Inferior parietal cortex (tissue), 1 donor: ENCODE data around the gene DNMBP.
A peak's percentile ranks its signal among the peaks of the same experiment; 100 is the strongest.
"Not testable (repeated sequence)": the region's sequence is repeated elsewhere in the genome, so short reads cannot be mapped to it uniquely, and the experiment has no call there.

Source experiments
- DNase-seq: peaks from one replicate; pipeline ENCODE4 v3.0.0-alpha.2; 2016; ENCODE audit errors: extremely low spot score

DNMBP gene

DNA sequence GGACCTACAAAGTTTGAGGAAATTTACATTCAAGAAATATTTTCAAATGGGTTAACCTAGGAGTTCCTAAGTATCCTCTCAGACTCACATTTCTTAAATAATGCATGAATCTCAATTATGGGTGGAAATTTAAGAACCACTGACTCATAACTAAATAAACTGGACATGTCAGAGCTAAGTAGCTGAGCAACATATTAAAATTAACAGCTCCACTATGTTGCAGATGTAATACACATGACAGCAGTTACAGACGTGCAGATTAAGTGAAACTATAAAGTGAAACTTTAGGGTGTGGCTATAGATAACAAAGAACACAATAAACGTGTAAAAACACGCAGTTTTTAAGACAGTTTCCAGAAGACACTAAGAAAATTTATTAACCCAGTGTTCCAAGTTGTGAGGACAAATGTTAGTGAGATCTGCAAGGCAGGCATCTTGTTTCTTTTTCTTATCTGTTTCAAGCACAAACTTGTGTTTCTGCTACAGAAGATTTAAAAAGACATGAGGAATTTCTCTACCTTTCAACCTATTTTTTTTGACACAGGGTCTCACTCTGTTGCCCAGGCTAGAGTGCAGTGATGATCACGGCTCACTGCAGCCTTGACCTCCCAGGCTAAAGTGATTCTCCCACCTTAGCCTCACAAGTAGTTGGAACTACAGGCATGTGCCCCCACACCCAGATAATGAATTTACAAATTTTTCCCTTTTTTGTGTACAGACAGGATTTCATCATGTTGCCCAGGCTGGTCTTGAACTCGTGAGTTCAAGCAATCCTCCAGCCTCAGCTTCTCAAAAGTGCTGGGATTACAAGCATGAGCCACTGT lies 25.3 kb downstream of the DNMBP start:
- no peak for DNase-seq

DNA sequence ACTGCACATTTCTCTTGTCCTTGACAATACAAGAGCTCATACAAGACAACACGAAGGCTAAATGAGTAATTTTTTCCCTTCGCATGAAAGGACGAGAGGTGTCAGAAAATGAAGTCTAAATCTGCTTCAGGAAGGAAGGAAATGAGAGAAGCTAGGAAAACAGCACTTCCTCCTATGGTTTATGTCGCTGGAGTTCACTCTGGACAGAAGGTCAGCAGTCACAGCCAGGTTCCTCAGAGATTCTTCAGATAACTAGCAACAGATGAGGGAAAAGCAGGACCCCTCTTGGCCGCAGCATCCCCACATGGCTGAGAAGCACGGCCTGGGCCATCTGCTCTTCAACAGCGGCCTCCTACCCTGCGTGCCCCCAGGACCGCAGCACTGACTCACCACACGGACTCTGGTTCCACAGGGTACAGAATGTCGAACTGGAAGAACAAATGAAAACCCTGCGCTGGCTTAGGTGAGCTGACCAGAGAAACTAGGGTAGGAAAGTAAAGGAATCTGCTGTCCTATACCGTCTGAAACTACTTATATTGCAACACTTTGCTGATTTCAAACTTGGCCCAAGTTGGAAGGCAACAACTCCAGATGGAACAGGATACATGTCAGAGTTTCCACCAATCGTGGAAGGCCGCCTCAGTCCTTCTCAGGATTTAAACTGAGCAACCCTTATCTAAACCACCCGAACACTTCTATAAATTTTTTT lies 26.3 kb downstream of the DNMBP start:
- DNase-seq = no peak

DNA sequence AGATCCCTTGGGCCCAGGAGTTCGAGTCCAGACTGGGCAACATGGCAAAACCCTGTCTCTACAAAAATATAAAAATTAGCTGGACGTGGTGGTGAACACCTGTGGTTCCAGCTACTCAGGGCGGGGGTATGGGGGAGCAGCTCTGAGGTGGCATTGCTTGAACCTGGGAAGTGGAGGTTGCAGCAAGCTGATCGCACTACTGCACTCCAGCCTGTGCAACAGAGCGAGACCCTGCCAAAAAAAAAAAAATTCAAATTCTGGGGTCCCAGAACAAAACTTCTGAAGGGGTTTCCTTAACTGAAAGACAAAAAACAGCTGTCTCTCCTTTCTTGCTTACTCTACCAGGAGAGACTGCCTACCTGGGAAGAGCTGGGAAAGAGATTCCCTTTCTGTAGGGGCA lies 27.0 kb downstream of the DNMBP start:
- no peak for DNase-seq

GRCh38 chr10:99981581-99982199 lies 28.1 kb downstream of the DNMBP start:
- DNase-seq = no peak

DNA sequence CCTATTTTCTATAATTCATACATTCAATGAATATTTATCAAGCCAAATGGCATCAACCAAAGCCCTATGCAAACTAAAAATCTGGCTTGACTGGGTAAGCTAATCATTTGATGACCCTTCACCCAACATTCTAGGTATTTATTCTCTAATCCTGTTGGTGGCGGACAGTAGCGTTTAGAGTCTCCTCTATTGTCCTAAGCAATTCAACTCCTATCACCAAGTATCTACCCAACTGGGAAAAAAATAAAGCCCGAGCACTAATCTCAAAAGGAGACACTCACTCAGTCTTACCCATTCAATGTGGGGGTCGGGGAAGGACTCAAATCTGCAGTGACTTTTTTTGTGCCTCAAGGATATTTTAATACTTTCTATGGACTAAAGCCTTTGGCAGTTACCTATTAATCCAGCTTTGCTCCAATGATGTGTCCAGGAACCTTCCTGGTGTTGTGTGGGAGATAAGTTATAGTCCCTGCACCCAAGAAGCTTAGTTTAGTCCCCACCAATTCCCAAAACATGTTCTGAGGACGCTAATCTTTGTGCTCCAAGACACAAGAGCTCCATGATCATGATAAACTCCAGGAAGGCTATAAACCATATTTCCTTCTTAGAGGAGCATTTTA lies 30.6 kb downstream of the DNMBP start:
- no peak for DNase-seq

GRCh38 chr10:99977916-99978315 lies 31.8 kb downstream of the DNMBP start:
- DNase-seq = no peak

DNA sequence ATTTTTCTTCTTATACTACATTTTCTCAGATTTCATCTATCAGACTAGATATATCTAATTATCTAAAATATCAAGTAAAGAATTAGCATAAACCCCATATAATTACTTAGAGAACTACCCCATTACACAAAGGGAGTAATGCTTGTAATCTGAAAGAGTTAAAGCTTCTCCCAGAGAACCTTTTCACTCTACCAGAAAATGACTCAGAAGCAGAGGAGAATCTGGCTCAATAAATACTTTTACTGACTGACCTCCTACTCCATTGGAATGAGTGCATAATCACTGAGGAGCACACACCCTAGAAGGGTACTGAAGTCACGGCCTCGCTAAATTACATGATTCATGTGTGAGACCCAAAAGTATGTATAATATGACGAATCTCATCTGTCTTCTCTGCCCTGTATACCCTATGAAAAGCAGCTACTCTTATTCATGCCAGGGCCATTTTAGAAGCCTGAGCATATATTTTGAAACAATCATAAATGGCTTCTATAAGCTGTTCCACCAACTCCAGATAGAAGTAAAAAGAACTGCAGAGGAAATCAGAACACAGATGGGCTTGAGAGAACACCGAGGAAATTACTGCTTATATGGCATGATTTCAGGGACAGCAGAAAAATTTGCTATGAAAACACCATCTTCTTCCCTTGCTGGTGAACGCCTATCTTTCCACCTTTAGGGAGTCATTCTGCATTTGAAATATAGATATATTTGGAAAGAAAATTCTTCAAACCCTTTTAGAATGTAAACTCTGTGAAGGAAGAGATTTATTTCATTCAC lies 32.7 kb downstream of the DNMBP start:
- DNase-seq = peak; percentile 35

GRCh38 chr10:99975942-99976809 lies 33.6 kb downstream of the DNMBP start:
- DNase-seq = no peak

DNA sequence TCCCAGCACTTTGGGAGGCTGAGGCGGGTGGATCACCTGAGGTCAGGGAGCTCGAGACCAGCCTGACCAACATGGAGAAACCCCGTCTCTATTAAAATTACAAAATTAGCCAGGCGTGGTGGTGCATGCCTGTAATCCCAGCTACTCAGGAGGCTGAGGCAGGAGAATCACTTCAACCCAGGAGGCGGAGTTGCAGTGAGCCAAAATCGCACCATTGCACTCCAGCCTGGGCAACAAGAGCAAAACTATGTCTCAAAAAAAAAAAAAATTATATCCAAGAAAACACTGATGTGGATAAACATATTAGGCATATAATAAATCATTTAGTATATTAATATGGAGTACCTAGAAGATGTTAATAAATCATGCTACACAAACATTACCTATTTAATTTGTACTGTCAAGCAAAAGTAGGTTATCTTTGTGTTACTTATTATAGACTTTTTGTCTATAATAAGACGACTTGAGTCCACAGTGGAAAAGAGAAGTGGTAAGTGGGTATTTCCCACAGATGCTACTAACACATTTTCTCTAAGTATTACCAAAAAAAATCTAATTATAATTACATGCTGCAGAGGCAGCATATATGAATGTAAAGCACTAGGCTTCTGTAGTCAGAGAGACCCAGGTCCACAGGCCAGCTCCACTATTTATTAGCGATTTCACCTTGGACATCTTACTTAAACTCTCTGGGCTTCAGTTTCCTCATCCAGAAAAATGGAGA lies 34.5 kb downstream of the DNMBP start:
- no peak for DNase-seq

GRCh38 chr10:99973190-99973589 lies 36.6 kb downstream of the DNMBP start:
- no peak for DNase-seq

DNA sequence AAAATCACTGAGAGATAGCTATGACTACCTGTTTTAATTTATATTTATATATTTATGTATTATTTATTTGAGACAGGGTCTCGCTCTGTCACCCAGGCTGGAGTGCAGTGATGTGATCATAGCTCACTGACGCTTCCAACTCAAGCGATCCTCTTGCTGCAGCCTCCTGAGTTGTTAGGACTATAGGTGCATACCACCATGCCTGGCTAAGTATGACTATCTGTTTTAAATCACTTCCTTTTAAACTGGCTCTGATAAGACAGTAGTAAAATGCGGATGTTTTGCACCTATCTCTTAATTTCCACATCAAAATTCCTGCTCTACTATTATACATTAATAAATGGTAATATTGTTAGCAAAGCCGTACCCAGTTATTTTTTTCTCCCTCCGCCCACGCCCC lies 41.8 kb downstream of the DNMBP start:
- no peak for DNase-seq

DNA sequence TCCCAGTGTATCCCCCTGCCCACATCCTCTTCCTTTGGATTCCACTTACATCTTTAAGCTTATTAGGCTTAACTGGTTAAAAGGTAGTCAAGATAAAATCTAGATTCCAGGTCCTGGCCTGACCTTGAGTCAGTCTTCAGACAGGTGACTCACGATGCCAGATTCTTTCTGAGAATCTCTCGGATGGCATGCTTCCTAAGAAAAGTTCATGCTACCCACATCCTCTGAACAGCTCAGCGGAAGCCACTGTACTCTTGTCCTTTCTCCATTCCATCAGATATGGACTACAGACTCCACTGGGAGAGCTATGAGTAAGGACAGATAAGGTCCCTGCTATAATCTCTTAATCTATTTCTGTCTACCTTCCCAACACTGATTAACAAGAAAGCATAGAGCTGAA lies 43.4 kb downstream of the DNMBP start:
- DNase-seq = no peak

DNA sequence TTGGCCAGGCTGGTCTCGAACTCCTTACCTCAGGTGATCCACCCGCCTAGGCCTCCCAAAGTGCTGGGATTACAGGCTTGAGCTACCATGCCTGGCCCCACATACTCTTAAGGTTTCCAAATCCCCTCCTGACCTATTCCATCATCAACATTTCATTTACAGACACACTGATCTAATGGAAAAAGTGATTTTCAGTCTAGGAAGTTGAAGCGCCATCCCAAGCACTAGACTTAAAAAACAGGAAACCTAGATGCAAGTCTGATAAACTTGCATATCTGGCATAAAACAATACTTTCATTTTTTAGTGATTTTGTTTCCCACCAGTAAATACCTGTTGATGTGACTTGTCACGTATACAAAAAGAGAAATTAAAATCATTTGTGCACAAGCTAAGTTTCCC lies 44.0 kb downstream of the DNMBP start:
- no peak for DNase-seq

DNA sequence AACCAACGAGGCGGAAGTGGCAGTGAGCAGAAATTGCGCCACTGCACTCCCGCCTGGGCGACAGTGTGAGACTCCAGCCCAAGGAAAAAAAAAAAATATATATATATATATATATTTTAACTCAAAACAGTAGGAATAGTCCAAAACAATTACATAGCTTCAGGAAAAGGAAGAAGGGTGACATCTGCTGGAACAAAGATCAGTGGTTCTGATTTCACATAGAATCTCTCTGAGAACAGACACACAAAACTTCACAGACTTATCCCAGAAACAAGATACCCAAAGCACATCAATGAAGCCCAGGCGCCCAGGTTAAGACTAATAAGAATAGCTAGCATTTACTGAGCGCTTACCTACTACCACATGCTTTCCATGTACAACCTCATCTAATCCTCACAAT lies 45.0 kb downstream of the DNMBP start:
- no peak for DNase-seq

DNA sequence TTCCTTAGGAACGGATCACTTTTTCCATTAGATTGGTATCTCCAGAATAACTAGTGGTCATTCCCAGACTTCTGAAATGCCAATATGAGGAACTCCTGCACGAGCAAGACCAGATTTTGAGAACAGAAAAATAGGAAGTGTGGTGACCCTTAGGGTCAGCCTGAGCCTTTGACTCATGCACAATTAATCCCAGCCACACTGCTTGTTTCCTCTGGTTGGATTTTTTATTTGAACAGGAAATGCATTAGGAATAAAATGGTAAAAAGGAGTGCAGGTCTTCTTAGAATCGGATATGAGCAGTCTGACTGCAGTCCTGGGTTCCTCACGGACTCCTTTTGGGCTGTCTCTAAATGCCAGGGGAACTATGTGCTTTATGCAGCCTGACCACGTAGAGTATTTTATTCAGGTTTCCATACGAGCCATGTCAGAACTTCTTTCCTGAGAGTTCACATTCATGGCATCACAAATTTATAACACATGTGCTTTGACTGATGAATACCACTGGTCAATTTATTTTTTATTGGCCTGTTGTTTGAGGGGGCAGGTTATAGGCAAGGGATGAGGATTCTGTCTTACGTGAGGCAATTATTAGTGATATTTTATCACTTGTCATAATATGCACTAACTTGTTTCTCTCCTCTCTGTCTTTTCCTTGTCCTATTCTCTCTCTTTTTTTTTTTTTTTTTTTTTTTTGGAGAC lies 46.1 kb downstream of the DNMBP start:
- not testable (repeated sequence) for DNase-seq

GRCh38 chr10:99958806-99959205 lies 50.9 kb downstream of the DNMBP start:
- DNase-seq = no peak

- DNase-seq = no peak
These were observed 51.4 kb downstream of the DNMBP start for GRCh38 chr10:99958302-99958701.

DNA sequence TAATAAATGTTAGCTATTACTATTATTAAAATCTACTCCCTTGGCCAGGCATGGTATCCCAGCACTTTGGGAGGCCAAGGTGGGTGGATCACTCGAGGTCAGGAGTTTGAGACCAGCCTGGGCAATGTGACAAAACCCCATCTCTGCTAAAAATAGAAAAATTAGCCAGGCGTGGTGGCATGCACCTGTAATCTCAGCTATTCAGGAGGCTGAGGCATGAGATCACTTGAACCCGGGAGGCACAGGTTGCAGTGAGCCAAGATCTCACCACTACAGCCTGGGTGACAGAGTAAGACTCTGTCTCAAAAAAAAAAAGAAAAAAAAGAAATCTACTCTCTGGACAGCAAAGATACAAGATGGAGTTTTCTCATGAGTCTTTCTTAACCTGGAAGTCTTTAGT lies 56.2 kb downstream of the DNMBP start:
- not testable (repeated sequence) for DNase-seq

DNA sequence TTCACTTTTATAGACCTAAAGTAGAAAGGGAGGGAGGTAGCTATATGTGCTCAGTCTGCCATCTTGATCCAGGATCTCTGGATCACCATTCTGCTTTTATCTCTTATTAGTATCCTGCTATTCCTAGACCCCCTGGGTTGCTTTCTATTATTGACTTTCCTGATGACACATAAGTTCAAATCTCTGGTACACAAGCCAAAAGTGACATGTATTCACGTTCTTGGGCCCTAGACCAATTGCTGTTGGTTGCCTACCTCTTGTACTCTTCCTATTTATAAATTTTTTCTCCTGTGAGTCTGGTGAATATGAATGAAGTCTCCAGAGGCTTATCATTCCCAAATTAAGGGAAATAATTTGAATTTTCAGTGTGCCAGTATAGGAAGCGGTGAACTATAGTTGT lies 56.9 kb downstream of the DNMBP start:
- DNase-seq = no peak
